ENCODE data around the gene FUS.

Gene FUS

GRCh38 chr16:31229501-31229900 lies 49.6 kb downstream of the FUS start:
- H3K9me3 Mint-ChIP-seq, result no peaks in the 10 kb centered on the region
- H3K4me1 Mint-ChIP-seq (ENCODE audit: low read depth in 2 of 2), result no peaks in the 10 kb centered on the region
- ATAC-seq (replicated peaks) (no peak), DNase-seq (no peak)
- no peak overlapping the region for H3K27ac Mint-ChIP-seq
- H3K27me3 Mint-ChIP-seq, result peaks cover 0 to 6% of the 10 kb centered on the region in 2 donors
- H3K4me3 Mint-ChIP-seq, result no peak overlapping the region
- no peaks in the 10 kb centered on the region for H3K36me3 Mint-ChIP-seq (ENCODE audit: insufficient read depth)

DNA sequence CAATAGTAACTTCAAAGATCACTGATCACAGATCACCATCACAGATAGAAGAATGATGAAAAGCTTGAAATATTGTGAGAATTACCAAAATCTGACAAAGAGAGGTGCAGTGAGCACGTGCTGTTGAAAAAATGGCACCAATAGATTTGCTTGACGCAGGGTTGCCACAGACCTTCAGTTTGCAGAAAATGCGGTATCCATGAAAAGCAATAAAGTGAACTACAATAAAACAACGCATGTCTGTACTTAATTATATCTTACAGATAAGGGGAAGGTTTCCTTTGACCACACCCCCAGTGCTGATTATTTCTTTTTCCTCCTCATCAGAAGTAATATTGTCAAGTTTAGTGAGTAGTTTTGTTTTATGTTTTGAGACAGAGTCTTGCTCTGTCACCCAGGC lies 58.1 kb downstream of the FUS start:
- no peaks in the 10 kb centered on the region for H3K36me3 Mint-ChIP-seq (ENCODE audit: insufficient read depth)
- peaks cover 0 to 2% of the 10 kb centered on the region in 2 donors for H3K4me1 Mint-ChIP-seq (ENCODE audit: low read depth in 2 of 2)
- H3K27ac Mint-ChIP-seq, result peak overlapping the region in 1 of 2 donors; percentile 22
- H3K4me3 Mint-ChIP-seq, result no peak overlapping the region
- ATAC-seq (replicated peaks), result no peak
- no peaks in the 10 kb centered on the region for H3K27me3 Mint-ChIP-seq
- no peak for DNase-seq
- H3K9me3 Mint-ChIP-seq, result no peaks in the 10 kb centered on the region

Data from effector memory CD8-positive, alpha-beta T cell (primary cell).